DMS 273 (cell line): Measurements from ENCODE around the gene MAML3.
A peak's percentile ranks its signal among the peaks of the same experiment; 100 is the strongest.
"Not testable (repeated sequence)": the region's sequence is repeated elsewhere in the genome, so short reads cannot be mapped to it uniquely, and the experiment has no call there.

Experiments used
- DNase-seq: peaks from one replicate; lab custom pipeline; 2025; ENCODE audit not compliant: unreplicated experiment; lab: John Stamatoyannopoulos, UW

MAML3 gene

DNA sequence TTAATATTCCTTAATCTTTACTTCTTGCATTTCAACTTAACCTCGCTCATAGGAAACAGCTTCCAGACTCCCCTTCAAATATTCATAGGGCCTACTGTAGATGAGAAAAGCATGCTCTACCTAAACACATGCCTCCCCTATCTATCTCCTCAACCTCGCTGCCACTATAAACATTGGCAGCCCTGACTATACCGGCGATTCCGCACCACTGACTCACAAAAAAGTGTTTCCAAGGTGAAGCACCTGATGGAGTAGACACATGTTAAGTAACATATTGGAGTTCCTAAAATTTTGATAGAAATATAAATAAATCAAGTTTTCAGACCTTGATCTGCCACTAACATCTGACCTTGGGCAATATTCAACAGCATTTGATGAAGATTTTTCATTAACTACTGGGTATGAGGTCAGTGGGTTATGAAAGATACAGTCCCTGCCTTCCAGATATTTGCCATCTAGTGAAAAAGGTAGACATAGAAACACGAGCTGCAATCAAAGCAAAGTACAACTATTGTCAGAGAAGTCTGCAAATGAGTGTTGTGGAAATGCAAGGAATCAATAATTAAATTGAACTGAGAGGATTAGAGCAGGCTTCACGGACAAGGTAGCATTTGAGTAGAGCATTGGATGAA is 184.2 kb downstream of the MAML3 start:
- DNase-seq: no peak

DNA sequence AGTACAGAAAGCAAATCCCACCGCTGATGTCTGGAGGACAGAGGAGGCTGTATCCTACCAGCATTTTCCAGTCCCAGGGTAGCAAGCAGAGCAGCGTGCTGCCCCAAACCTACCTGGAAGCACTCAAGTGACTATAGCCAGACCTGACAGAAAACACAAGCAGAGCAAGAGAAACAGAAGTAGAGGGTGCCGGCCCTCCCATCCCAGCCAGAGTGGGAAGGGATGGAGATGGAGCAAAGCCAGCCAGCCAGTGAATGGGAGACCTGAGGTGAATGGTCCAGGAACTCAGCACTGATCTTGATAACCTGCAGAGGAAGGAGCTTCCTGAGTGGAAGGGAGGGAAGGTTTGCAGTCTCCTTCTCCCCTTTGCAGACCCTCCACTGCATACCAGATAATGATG is 185.2 kb downstream of the MAML3 start:
- DNase-seq: no peak

DNA sequence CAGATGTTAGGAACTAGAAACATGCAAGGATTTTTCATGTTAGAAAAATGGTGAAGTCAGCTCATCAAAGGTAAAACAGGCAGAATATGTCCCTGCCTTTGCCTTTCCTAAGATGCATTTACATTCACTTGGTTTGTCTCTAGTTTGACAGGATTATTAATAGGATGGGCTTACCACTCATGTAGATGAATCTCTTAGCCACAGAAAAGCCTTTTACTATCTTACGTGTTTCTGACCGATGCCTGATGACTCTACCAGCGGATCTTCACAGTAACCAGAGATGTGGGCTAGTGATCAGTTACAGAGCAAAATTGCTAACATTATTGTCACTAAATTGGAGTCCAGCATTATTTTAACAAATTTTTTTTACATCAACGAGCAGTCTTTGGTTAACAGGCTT is 187.6 kb downstream of the MAML3 start:
- DNase-seq: no peak

DNA sequence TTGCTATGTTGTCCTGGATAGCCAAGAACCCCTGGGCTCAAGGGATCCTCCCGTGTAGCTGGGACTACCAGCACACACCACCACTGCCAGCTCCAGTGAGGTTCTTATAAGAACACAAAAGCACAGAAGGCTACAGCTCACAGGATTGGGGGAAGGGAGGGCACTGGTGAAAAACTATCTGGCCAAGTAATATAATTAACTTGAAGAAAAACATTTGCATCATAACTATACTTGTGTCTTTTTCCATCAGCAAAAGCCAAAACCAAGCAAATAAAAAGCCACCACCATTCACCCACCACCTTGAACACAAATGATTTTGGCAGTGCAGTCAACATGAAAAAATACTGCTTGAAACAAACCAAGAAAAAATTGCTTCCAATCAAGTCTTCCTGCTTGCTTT is 188.2 kb downstream of the MAML3 start:
- peak; percentile 4 for DNase-seq

DNA sequence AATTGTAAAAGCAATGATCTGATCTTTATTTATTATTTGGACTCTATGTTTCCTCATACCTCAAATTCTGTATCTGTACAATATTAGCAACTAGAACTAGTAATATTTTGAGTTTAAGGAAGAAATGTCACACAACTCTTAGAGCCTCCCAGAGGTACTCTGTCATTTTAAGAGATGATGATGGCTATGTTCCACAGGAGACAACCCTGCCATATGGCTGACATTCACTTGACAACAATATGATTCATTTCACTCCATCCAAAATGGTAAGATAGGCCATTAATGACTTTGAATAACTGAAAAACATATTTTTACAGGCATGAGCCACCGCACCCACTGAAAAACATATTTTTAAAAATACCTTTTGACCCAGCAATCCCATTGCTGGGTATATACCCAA is 190.3 kb downstream of the MAML3 start:
- no peak for DNase-seq

DNA sequence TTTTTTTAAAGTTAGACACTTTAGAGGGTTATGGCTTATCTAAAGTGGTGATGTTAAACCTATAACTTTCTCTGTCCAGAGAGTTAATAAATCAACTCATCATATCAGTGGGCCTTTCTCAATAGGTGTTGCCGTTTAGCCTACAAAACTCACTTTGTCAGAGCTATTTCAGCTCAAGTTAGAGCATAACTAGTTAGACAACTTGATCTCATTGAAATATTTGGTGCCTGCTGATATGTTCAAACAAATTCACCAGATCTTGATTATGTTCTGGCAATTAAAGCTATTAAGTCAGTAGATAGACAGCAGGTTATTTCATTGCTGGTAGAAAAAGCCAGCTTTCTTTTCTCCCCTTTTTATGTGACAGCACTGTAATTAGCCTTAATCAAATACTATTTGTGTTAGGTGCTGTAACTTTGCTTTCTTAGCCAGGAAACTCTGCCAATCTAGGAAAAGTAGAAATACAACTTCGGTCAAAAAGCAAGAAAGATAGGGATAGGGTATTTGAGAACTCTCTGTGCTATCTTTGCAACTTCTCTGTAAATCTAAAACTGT is 191.8 kb downstream of the MAML3 start:
- no peak for DNase-seq

DNA sequence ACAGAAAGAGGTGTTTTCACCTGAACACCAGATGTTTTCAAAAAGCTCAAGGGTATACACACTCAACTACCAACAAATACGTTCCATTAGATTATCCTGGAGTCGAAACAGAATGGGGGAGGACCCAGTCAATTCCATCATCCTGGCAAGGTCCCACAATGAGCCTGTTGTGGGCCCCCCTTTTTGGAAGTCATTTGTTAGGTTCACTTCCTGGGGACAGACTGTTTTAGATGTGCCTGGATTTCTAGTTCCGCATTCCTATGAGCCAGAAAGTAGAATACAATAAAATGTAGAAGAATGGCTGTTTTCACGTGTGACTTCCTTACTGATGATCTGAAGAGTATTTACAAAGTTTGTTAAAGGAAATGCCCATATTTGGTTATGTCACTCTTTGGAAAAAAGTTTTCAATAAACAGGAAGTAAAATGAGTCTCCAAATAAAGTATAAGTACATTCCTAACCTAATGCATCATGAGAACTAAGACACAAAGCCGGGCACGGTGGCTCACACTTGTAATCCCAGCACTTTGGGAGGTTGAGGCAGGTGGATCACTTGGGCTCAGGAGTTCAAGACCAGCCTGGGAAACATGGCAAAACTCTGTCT is 192.5 kb downstream of the MAML3 start:
- no peak for DNase-seq

DNA sequence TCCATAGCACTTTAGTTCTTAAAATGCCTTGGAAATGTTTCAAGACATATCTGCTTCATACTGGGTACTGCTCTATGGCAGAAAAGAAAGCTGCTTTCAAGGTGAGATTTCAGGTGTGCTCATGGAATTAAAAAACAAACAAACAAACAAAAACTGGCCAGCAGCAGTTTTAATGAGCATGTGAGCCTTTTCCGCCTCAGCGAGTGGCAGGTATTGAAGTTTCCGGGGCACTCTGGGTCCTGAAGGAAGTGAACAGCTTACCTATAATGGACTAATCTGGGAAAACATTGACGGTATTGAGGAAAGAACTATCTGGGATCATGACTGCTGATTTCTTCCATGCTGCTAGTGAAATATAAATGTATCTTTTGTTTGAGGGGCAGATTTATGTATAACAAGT is 194.6 kb downstream of the MAML3 start:
- DNase-seq: no peak

DNA sequence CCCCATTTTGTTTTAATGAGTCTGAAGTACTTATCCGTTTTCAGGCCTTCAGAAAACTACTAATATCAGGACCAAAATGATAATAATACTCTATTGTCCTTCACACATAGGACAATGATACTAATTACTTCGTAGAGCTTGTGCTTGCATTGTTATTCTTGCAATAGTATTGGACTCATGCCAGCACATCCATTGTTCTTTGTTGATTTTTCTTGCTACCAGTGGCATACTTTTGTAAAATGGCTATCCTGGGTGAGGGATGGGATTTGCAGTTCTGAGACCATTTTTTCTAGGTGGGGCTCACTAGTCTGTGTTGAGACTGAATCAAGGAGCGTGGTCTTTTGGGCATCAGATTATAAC is 195.3 kb downstream of the MAML3 start:
- DNase-seq: no peak

DNA sequence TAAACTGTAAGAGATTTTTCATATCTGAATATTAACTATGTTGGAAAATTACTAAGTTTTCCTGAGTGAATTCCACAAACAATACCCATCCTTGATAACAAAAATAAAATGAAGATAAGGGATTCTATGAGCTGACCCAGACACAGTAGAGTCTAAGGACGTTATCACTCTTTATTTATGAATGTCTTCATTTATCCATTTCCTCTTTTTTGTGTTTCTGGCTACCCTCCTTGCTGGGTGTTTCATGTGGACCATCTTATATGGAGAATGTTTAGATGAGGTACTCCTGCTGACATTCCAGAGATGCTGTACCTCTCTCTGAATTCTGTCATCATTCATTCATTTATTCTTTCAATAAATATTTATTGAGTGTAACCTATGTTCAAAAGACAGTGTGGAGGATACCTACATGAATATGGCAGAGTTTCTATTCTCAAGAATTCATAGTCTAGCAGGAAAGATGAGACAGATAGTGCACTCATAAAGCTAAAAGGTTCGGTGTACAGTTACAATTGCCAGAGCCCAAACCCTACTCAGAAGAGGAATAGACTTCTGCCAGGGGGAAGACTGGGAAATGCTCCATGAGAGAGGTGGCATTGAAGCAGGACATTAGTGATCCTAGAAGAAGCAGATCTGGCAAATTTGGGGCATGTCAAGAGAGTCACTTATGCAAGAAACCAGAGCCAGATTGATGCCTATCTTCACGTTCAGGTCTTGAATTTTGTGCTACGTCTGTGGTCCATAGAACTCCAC is 195.8 kb downstream of the MAML3 start:
- DNase-seq: no peak

DNA sequence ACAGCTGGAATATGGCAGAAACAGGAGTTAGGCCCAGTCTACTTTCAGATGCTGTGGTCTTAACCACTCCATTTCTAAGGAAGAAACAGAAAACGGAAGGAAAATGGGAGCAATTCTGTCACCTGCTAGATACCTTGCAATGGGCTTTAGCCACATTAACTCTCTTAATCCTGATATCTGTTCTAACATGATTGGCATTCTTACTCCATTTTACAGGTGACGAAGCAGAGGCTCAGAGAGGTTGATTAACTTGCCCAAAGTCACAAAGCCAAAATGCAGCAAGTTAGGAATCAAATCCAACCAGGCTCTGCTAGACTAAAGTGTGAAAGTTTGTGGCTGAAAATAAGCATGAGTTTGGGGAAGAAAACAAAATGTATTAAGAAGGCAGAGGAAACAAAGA is 196.9 kb downstream of the MAML3 start:
- DNase-seq: no peak

DNA sequence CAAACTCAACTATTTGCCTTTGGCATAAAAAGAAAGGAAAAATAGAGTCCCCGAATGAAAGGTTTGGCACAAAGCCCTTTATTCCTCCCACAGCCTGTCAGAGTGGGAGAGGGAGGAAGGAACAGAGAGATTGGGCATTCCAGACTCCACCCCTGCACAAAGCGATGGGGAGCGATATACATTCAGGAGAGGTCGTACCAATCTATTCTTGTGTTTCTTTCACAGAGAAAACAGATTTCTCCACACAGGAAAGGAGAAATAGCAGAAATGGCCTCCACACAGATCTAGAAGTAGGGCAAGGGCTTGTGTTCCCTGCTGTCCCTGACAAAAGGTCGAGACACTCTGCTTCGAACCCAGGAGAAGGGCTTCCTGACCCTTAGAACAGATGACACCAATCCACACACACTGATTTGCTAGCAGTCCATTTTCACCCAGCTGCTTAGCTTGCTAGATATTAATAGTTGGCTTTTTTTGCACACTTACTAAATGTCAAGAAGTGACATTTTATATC is 197.4 kb downstream of the MAML3 start:
- no peak for DNase-seq

DNA sequence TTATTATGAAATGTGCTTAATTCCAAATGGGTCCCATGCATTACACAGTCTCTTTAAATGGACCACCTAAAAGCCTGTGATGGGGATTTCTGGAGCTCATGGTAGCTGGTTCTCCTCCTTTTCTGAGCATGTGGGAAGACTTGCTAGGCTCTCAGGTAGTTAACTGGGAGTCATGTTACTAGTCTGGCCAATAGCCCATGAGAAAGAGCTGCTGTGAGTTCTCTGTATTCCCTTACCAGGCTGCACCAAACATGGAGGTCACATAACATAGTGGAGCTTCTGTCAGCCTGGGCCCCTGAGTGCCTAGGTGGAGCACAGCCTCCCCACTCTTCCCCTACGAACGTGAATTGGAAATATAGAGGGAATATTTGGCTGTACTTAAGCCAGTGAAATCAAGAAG is 198.4 kb downstream of the MAML3 start:
- DNase-seq: peak; percentile 43

DNA sequence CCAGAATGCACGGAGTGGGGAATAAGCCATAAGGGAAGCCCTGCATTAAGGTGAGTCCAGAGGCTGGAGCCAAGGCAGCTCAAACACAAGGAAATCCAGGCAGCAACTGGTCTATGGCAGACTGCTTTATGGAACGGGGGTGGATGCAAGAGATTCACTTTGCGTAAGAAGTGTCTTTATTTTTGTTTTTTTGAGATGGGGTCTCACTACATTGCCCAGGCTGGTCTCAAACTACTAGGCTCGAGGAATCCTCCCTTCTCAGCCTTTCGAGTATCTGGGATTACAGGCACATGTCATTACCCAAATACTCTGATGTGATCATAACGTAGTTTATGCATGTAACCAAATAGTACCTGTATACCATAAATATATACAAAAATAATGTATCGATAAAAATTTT is 199.5 kb downstream of the MAML3 start:
- no peak for DNase-seq

DNA sequence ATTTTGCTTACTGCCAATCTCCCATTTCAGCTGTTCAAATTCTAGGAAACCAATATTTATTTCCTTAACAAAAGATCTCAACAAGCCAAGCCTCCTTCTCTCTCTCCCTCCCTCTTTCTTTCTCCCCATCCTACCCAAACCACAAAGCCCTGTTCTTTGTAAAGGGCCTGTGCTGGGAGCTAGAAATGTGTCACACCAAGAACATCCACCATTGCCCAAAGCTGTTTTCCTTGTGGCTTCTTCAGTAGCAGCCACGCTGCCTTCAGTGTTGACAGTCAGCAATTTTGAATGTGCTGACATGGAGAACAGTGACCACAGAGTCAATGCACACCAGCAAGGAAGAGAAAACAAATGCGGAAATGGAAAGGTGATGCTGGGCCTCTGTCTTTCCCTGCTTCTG is 203.0 kb downstream of the MAML3 start:
- DNase-seq: no peak

DNA sequence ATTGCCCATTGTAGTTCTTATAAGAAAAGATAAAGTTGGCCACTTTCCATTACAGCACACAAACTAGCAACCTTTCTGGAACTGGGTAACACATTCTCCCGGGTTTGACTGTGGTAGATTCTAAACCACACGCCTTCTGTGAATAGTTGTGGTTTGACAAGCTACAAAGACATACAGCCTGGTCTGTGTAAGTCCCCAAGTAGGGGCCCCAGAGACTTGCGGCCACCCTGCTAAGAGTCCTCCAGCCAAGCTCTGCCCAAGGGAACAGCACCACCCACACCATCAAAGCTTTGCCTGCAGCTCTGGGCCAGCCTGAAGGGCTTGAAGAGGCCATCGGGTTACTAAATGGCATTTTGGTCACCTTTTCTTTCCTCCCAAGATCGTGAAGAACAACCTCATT is 203.4 kb downstream of the MAML3 start:
- no peak for DNase-seq

DNA sequence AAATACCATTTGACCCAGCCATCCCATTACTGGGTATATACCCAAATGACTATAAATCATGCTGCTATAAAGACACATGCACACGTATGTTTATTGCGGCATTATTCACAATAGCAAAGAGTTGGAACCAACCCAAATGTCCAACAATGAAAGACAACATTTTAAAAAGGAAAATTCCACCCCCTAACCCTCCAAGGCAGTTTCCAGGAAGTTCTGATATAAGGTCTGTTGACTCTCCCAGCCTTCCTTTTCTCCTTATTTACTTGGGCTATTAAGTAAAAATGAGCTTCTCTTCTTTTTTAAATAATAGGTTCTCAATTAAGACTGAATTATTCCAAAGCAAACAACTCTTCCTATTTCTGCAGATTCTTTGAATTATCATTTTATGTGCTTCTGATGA is 209.1 kb downstream of the MAML3 start:
- DNase-seq: not testable (repeated sequence)

DNA sequence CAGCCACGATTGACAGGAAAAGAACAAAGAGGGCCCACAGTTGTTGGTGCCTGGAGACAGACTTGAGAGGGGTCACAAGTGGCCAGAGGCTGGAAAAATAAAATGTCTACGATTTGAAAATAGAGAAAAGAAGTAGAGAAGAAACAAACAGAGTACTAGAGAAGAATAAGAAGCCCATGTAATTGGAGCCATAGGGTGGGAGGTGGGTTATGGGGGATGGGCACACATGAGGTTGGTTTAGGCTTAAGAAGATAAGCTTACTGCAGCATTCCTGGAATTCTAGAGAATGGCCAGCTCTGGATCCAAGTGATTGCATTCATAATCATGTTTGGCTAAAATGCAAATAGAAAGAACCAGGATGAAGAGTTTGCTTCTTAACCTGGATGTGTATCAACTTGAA is 210.7 kb downstream of the MAML3 start:
- DNase-seq: no peak

DNA sequence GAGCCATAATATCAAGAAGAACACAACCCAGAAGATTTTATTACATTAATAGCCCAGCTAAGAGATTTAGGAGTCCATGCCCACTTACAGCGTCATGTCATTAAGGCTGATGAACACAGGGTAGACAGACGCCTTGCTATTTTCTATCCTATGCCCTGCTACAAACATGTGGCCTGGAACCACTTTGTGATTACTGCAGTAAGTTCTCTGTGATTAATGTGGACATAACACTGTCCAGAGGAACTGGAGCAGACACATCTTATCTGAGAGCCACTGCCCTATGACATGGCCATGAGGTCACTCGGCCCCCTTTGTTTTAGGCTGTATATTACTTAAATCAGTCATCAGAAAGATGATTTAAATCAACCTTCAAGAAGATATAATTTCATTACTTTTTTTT is 211.7 kb downstream of the MAML3 start:
- no peak for DNase-seq

DNA sequence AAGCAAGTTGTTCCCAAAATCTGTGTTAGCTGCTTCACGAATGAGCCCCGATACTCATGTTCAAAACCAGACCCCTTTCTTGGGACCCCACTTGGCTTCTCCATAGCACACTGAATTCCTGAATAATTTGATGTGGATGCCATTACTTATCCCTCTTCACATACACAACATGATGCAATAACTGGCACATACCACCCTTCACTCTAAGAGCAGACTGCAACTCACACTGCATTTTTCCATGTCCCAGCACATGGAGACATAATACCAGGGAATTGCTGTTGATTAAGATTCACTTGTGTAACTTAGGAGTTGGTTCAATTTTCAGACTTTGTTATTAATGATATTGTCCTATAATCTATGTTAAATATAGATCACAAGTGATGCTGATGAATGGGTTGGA is 213.4 kb downstream of the MAML3 start:
- DNase-seq: no peak

DNA sequence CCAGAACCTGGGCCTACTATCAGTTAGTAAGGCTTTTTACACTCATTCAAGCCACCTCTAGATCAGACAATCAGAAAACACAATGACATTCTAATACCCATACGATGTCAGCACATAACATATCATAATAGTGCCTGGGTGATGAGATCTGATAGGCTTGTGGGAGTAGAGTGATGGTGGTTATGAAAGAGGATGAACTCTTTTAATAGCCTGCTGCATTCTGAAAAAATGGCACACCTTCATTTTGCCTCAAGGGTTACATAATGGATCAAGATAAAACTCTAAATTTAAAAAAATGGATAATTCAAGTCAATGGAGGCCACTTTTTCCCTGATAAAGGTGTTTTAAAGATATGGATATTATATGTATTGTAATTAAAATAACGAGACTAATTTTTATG is 215.6 kb downstream of the MAML3 start:
- DNase-seq: no peak

DNA sequence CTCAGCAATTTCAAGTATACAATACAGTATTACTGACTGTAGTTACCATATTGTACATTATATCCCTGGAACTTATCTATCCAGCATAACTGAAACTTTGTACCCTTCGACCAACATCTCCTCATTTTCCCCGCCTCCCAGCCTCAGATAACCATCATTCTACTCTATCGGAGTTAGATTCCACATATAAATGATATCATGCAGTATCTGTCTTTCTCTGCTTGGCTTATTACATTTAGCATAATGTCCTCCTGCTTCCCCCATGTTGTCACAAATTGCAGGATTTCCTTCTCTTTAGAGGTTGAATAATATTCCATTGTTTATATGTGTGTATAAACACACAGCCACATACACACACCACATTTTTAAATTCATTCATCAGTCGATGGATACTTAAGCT is 218.1 kb downstream of the MAML3 start:
- DNase-seq: no peak
